ENCODE results near the gene SP100. TPM values are rescaled to one million over a fixed set of nuclear protein-coding genes. Genes with fewer than 3 reads are reported as not detected.
A peak's percentile ranks its signal among the peaks of the same experiment; 100 is the strongest.

SP100 gene
- total RNA-seq, 2 experiments from 2014 or later: 242 to 243 TPM

DNA sequence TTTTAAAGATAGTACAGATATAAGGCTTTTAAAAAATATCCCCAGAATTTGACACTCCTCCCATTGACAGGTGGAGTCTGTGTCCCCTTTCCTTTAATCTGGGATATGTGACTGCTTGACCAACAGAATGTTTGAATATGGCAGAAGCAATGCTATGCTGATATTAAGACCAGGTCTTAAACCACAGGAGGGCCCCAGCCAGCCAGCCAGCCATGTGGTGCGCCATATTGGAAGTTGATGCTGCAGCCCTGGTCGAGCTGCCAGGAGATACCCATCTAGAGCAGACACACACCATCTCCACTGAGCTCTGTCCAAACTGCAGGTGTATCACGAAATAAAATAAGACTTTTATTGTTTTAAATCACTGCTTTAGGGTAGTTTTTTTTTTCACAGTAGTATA is 174.3 kb downstream of the SP100 start:
- intact Hi-C loops (cut with DNase I, micrococcal nuclease): no loop called here
- no peaks in the 10 kb centered on the region for H3K9me3 ChIP-seq (ENCODE audit: control insufficient read depth in 1 of 2, insufficient read depth in 1 of 2, low read length in 2 of 2)
- H3K27ac ChIP-seq (ENCODE audit: low read depth in 1 of 2, low read length in 2 of 2): no peak overlapping the region
- no peak for DNase-seq
- no peak for TF ChIP-seq CTCF (IDR thresholded peaks at IDR 0.05)
- H3K27ac Mint-ChIP-seq: peak overlapping the region; percentile 15
- peaks cover 30% of the 10 kb centered on the region for H3K4me1 ChIP-seq (ENCODE audit: insufficient read depth, low read length)
- no peaks in the 10 kb centered on the region for H3K36me3 Mint-ChIP-seq (ENCODE audit: low read depth)
- no peak for ATAC-seq (ENCODE audit: poor library complexity)
- ChIA-PET CTCF (interaction anchor here (0.7 kb wide), 1 partner anchor 20 kb away, joined by 3 read pairs; no protein-coding TSS in a partner anchor), POLR2A (interaction anchor here (1.1 to 1.6 kb wide), 2 partner anchors 13 kb away, joined by 4 to 6 read pairs; no protein-coding TSS in a partner anchor)
- H3K27me3 Mint-ChIP-seq: no peaks in the 10 kb centered on the region
- no peaks in the 10 kb centered on the region for H3K36me3 ChIP-seq (ENCODE audit: insufficient read depth, low read length)
- H3K27me3 ChIP-seq (ENCODE audit: control insufficient read depth in 1 of 2, insufficient read depth in 2 of 2, low read length in 2 of 2): no peaks in the 10 kb centered on the region
- H3K9me3 Mint-ChIP-seq: peaks cover 2% of the 10 kb centered on the region
- H3K4me3 ChIP-seq (ENCODE audit: low read length): no peak overlapping the region
- no peak overlapping the region for H3K4me3 Mint-ChIP-seq
- peaks cover 70% of the 10 kb centered on the region for H3K4me1 Mint-ChIP-seq (ENCODE audit: low read depth)

- DNase-seq (peak in 2 of 14 experiments; percentile 34 to 41), ATAC-seq (ENCODE audit: poor library complexity) (peak; percentile 32)
- peak overlapping the region; percentile 7 for H3K27ac Mint-ChIP-seq
- Histone ChIP-seq H3K27me3 (ENCODE audit: control insufficient read depth in 1 of 2, insufficient read depth in 2 of 2, low read length in 2 of 2) (no peaks in the 10 kb centered on the region), H3K9me3 (ENCODE audit: control insufficient read depth in 1 of 2, insufficient read depth in 1 of 2, low read length in 2 of 2) (no peaks in the 10 kb centered on the region), H3K36me3 (ENCODE audit: insufficient read depth, low read length) (no peaks in the 10 kb centered on the region), H3K27ac (ENCODE audit: low read depth in 1 of 2, low read length in 2 of 2) (no peak overlapping the region), H3K4me3 (ENCODE audit: low read length) (no peak overlapping the region), H3K4me1 (ENCODE audit: insufficient read depth, low read length) (peaks cover 30% of the 10 kb centered on the region)
- no peak overlapping the region for H3K4me3 Mint-ChIP-seq
- H3K27me3 Mint-ChIP-seq: no peaks in the 10 kb centered on the region
- TF ChIP-seq CTCF (IDR thresholded peaks at IDR 0.05): no peak
- H3K4me1 Mint-ChIP-seq (ENCODE audit: low read depth): peaks cover 77% of the 10 kb centered on the region
- intact Hi-C loops (cut with DNase I, micrococcal nuclease): no loop called here
- ChIA-PET CTCF (no interaction called here), POLR2A (no interaction called here)
- peaks cover 9% of the 10 kb centered on the region for H3K9me3 Mint-ChIP-seq
- no peaks in the 10 kb centered on the region for H3K36me3 Mint-ChIP-seq (ENCODE audit: low read depth)
These were observed 175.8 kb downstream of the SP100 start for GRCh38 chr2:230591850-230592249.

GRCh38 chr2:230592775-230593174 is 176.8 kb downstream of the SP100 start:
- DNase-seq (no peak), ATAC-seq (ENCODE audit: poor library complexity) (no peak)
- no peak overlapping the region for H3K4me3 Mint-ChIP-seq
- POLR2A ChIA-PET: no interaction called here
- TF ChIP-seq CTCF (IDR thresholded peaks at IDR 0.05): no peak
- H3K27me3 Mint-ChIP-seq: no peaks in the 10 kb centered on the region
- Histone ChIP-seq H3K27me3 (ENCODE audit: control insufficient read depth in 1 of 2, insufficient read depth in 2 of 2, low read length in 2 of 2) (no peaks in the 10 kb centered on the region), H3K4me1 (ENCODE audit: insufficient read depth, low read length) (peaks cover 30% of the 10 kb centered on the region), H3K27ac (ENCODE audit: low read depth in 1 of 2, low read length in 2 of 2) (no peak overlapping the region), H3K9me3 (ENCODE audit: control insufficient read depth in 1 of 2, insufficient read depth in 1 of 2, low read length in 2 of 2) (no peaks in the 10 kb centered on the region), H3K4me3 (ENCODE audit: low read length) (no peak overlapping the region), H3K36me3 (ENCODE audit: insufficient read depth, low read length) (no peaks in the 10 kb centered on the region)
- H3K4me1 Mint-ChIP-seq (ENCODE audit: low read depth): peaks cover 86% of the 10 kb centered on the region
- CTCF ChIA-PET: no interaction called here
- peaks cover 10% of the 10 kb centered on the region for H3K9me3 Mint-ChIP-seq
- H3K27ac Mint-ChIP-seq: peak overlapping the region; percentile 7
- intact Hi-C loops (cut with DNase I, micrococcal nuclease): no loop called here
- H3K36me3 Mint-ChIP-seq (ENCODE audit: low read depth): peaks cover 3% of the 10 kb centered on the region

Other genes starting within 250 kb of the SP100 start
- 10 to 100 TPM; 59.4 to 63.7 TPM for gene SP110, start 196.2 kb upstream of the SP100 start, total RNA-seq
- 10 to 100 TPM; 51.2 to 55.1 TPM for gene SP140, start 190.5 kb upstream of the SP100 start, total RNA-seq
- 10 to 100 TPM; 55.3 to 64.1 TPM for gene SP140L, start 89.0 kb upstream of the SP100 start, total RNA-seq